ENCODE measurements around the gene ASPG. TPM values are rescaled to one million over a fixed set of nuclear protein-coding genes. Genes with fewer than 3 reads are reported as not detected.

ASPG gene
- polyA plus RNA-seq, 1 experiment: not detected

GRCh38 chr14:104134061-104134965 lies 48.8 kb downstream of the ASPG start:
- Histone ChIP-seq H3K27me3 (ENCODE audit: control insufficient read depth, insufficient read depth, low read length) (peaks cover 21% of the 10 kb centered on the region), H3K9me3 (ENCODE audit: control insufficient read depth, insufficient read depth, low read length) (peaks cover 14% of the 10 kb centered on the region), H3K4me3 (ENCODE audit: low read depth, low read length) (no peak overlapping the region), H3K27ac (ENCODE audit: low read depth, low read length) (no peak overlapping the region)
- no peak for TF ChIP-seq CTCF (IDR thresholded peaks at IDR 0.05; ENCODE audit: low read depth, low read length)
- CTCF ChIA-PET: no interaction called here
- POLR2A ChIA-PET: no interaction called here
- DNase-seq (ENCODE audit: low read depth, low spot score): no peak

GRCh38 chr14:104135121-104135903 lies 49.8 kb downstream of the ASPG start:
- Histone ChIP-seq H3K27ac (ENCODE audit: low read depth, low read length) (no peak overlapping the region), H3K27me3 (ENCODE audit: control insufficient read depth, insufficient read depth, low read length) (peaks cover 27% of the 10 kb centered on the region), H3K4me3 (ENCODE audit: low read depth, low read length) (no peak overlapping the region), H3K9me3 (ENCODE audit: control insufficient read depth, insufficient read depth, low read length) (peaks cover 12% of the 10 kb centered on the region)
- ChIA-PET POLR2A (no interaction called here), CTCF (no interaction called here)
- TF ChIP-seq CTCF (IDR thresholded peaks at IDR 0.05; ENCODE audit: low read depth, low read length): no peak
- DNase-seq (ENCODE audit: low read depth, low spot score): no peak

- Histone ChIP-seq H3K27ac (ENCODE audit: low read depth, low read length) (no peak overlapping the region), H3K4me3 (ENCODE audit: low read depth, low read length) (no peak overlapping the region), H3K9me3 (ENCODE audit: control insufficient read depth, insufficient read depth, low read length) (peaks cover 5% of the 10 kb centered on the region), H3K27me3 (ENCODE audit: control insufficient read depth, insufficient read depth, low read length) (peaks cover 28% of the 10 kb centered on the region)
- CTCF ChIA-PET: no interaction called here
- DNase-seq (ENCODE audit: low read depth, low spot score): no peak
- POLR2A ChIA-PET: no interaction called here
- no peak for TF ChIP-seq CTCF (IDR thresholded peaks at IDR 0.05; ENCODE audit: low read depth, low read length)
Measured at GRCh38 chr14:104135904-104136471, 50.5 kb downstream of the ASPG start.

GRCh38 chr14:104136472-104137296 lies 51.2 kb downstream of the ASPG start:
- H3K9me3 ChIP-seq (ENCODE audit: control insufficient read depth, insufficient read depth, low read length): no peaks in the 10 kb centered on the region; the same call in 1 of the 2 replicates
- TF ChIP-seq CTCF (IDR thresholded peaks at IDR 0.05; ENCODE audit: low read depth, low read length): no peak
- H3K4me3 ChIP-seq (ENCODE audit: low read depth, low read length): no peak overlapping the region
- DNase-seq (ENCODE audit: low read depth, low spot score): no peak
- no peak overlapping the region for H3K27ac ChIP-seq (ENCODE audit: low read depth, low read length)
- ChIA-PET POLR2A (no interaction called here), CTCF (no interaction called here)
- H3K27me3 ChIP-seq (ENCODE audit: control insufficient read depth, insufficient read depth, low read length): peaks cover 28% of the 10 kb centered on the region
